GM20431 (cell line): ENCODE measurements around the gene TMOD1.

ENCODE experiments used
- in situ Hi-C: fragments of 300-500 bp; cut with MseI, MboI; formaldehyde crosslinking; loops from one replicate; pipeline ENCODE4 v1.15.0; 2020; ENCODE audit warnings: low sequenced_read_pairs; ENCODE audit not compliant: unreplicated experiment

TMOD1 gene

GRCh38 chr9:97623946-97624345, 122.5 kb downstream of the TMOD1 start:
- in situ Hi-C loops, result loop anchor here (25.0 kb wide), 1 partner anchor 762 kb away; the partner anchor contains the start of gene ZNF782

- in situ Hi-C loops, result no loop called here
Observed at GRCh38 chr9:97625620-97626019, 124.2 kb downstream of the TMOD1 start.

GRCh38 chr9:97627624-97628023, 126.2 kb downstream of the TMOD1 start:
- in situ Hi-C loops, result no loop called here

- in situ Hi-C loops, result no loop called here
Observed at GRCh38 chr9:97628668-97629067, 127.2 kb downstream of the TMOD1 start.

GRCh38 chr9:97629156-97629555, 127.7 kb downstream of the TMOD1 start:
- in situ Hi-C loops, result no loop called here

GRCh38 chr9:97630591-97630990, 129.1 kb downstream of the TMOD1 start:
- in situ Hi-C loops, result no loop called here

- in situ Hi-C loops, result no loop called here
Observed at GRCh38 chr9:97632248-97632984, 130.9 kb downstream of the TMOD1 start.

- in situ Hi-C loops, result no loop called here
Observed at GRCh38 chr9:97632985-97633858, 131.8 kb downstream of the TMOD1 start, which contains the start of the genes NCBP1 and TSTD2. Gene NCBP1 (plus strand): TSS chr9:97633821. CDS start chr9:97633882, 61 bp downstream. Gene TSTD2 (minus strand): TSS chr9:97633368. CDS start chr9:97627562, 5,806 bp downstream.

- in situ Hi-C loops, result no loop called here
Observed at GRCh38 chr9:97633859-97634490, 132.5 kb downstream of the TMOD1 start.

- in situ Hi-C loops, result no loop called here
Observed at GRCh38 chr9:97635026-97635425, 133.6 kb downstream of the TMOD1 start.

- in situ Hi-C loops, result no loop called here
Observed at GRCh38 chr9:97636903-97637302, 135.4 kb downstream of the TMOD1 start.

- in situ Hi-C loops, result no loop called here
Observed at GRCh38 chr9:97638666-97639065, 137.2 kb downstream of the TMOD1 start.

GRCh38 chr9:97640325-97640724, 138.9 kb downstream of the TMOD1 start:
- in situ Hi-C loops, result no loop called here

GRCh38 chr9:97645720-97646119, 144.3 kb downstream of the TMOD1 start:
- in situ Hi-C loops, result no loop called here

GRCh38 chr9:97647996-97648395, 146.5 kb downstream of the TMOD1 start:
- in situ Hi-C loops, result no loop called here
